ENCODE measurements around the gene KRT77.

- no peak for TF ChIP-seq SP1 (IDR thresholded peaks at IDR 0.05)
- no peak for TF ChIP-seq LEF1 (IDR thresholded peaks at IDR 0.05; ENCODE audit: borderline replicate concordance)
- no peak for TF ChIP-seq SUZ12 (IDR thresholded peaks at IDR 0.05)
- TF ChIP-seq BHLHE40 (IDR thresholded peaks at IDR 0.05; ENCODE audit: borderline replicate concordance), result no peak
- no peak for TF ChIP-seq ARNT (IDR thresholded peaks at IDR 0.05)
- no peak for TF ChIP-seq ELF4 (IDR thresholded peaks at IDR 0.05)
These were observed 9.2 kb downstream of the KRT77 start for GRCh38 chr12:52694151-52694550.
